Endothelial cell of umbilical vein (primary cell): ENCODE results near the gene NEO1. TPM values are rescaled to one million over a fixed set of nuclear protein-coding genes. Genes with fewer than 3 reads are reported as not detected.

Source experiments
- BruUV-seq: library from RNA; stranded (reverse); fragments of 400-500 nt; replicated peaks from 2 replicates; lab custom pipeline; 2021; lab: Mats Ljungman, UMichigan
- CTCF ChIA-PET: fragments of 300-600, 350-600 bp; sonication (Branson Sonifier 250); formaldehyde crosslinking; loops from one replicate; lab custom pipeline; 2021; ENCODE audit warnings: antibody characterized with exemption, inconsistent platforms; lab: Charles Lee
- POLR2A ChIA-PET: fragments of 300-600, 350-600 bp; sonication (Branson Sonifier 250); formaldehyde crosslinking; loops from one replicate; lab custom pipeline; 2021; ENCODE audit warnings: antibody characterized with exemption, inconsistent platforms; lab: Charles Lee
- DNase-seq: peaks from one replicate; pipeline ENCODE4 v3.0.0-alpha.2; 2011; ENCODE audit warnings: low read depth, low spot score
- FAIRE-seq: peaks from 2 replicates; lab custom pipeline; 2011; peaks lifted over from hg19 to GRCh38; lab: Jason Lieb, UNC
- H2AFZ ChIP-seq: 2 replicates; pipeline ENCODE4 v1.6.0; 2012; ENCODE audit warnings: low read depth, low read length, control low read depth, inconsistent platforms
- H3K27ac ChIP-seq: 2 replicates; pipeline ENCODE4 v1.5.1; 2011; ENCODE audit warnings: low read depth, mild to moderate bottlenecking, control low read depth, low read length, moderate library complexity; ENCODE audit not compliant: insufficient read depth
- H3K27me3 ChIP-seq, 2 experiments: 2 replicates each; pipeline versions ENCODE4 v1.6.0 to v1.6.1; 2011; ENCODE audit warnings: low read length in 2 of 2, mixed read lengths in 1 of 2; ENCODE audit not compliant: control insufficient read depth in 2 of 2, insufficient read depth in 2 of 2
- H3K36me3 ChIP-seq, 2 experiments: 2 replicates in 1 of 2; 3 replicates in 1 of 2; pipeline ENCODE4 v1.5.1; 2011; ENCODE audit warnings: low read length in 2 of 2, mild to moderate bottlenecking in 1 of 2, moderate library complexity in 1 of 2; ENCODE audit not compliant: control insufficient read depth in 2 of 2, insufficient read depth in 2 of 2; ENCODE audit errors: extremely low read depth in 1 of 2
- H3K4me1 ChIP-seq: 3 replicates; pipeline ENCODE4 v1.5.1; 2011; ENCODE audit warnings: mild to moderate bottlenecking, low read length; ENCODE audit not compliant: control insufficient read depth, insufficient read depth; ENCODE audit errors: extremely low read depth
- H3K4me2 ChIP-seq: 2 replicates; pipeline ENCODE4 v1.6.1; 2011; ENCODE audit warnings: low read length, control low read depth, mixed read lengths; ENCODE audit not compliant: insufficient read depth
- H3K4me3 ChIP-seq, 3 experiments: fragments of 200-600 bp in 1 of 3; sonication (generic), shearing (Covaris generic) in 1 of 3; replicated peaks in 1 of 3; 2 replicates each; pipeline ENCODE4 v1.5.1; 2011 to 2016; ENCODE audit warnings: control low read depth in 3 of 3, low read length in 3 of 3, mild to moderate bottlenecking in 2 of 3, inconsistent platforms in 1 of 3, low read depth in 1 of 3, moderate library complexity in 1 of 3; ENCODE audit not compliant: insufficient read depth in 1 of 3
- H3K79me2 ChIP-seq: 2 replicates; pipeline ENCODE4 v1.6.0; 2012; ENCODE audit warnings: low read length, inconsistent platforms; ENCODE audit not compliant: control insufficient read depth, insufficient read depth
- H3K9ac ChIP-seq: replicated peaks from 2 replicates; pipeline ENCODE3; 2011; ENCODE audit warnings: low read length, control low read depth; ENCODE audit not compliant: insufficient read depth; ENCODE audit errors: extremely low read depth
- H3K9me1 ChIP-seq: replicated peaks from 3 replicates; pipeline ENCODE4 v1.6.0; 2011; ENCODE audit warnings: mild to moderate bottlenecking, low read length; ENCODE audit not compliant: control insufficient read depth, insufficient read depth; ENCODE audit errors: extremely low read depth
- H3K9me3 ChIP-seq: replicated peaks from 2 replicates; pipeline ENCODE4 v1.5.1; 2012; ENCODE audit warnings: low read length, inconsistent platforms; ENCODE audit not compliant: control insufficient read depth, insufficient read depth
- H4K20me1 ChIP-seq: replicated peaks from 2 replicates; pipeline ENCODE3; 2011; ENCODE audit warnings: mild to moderate bottlenecking, low read length; ENCODE audit not compliant: control insufficient read depth, insufficient read depth; ENCODE audit errors: extremely low read depth
- EZH2 ChIP-seq: IDR thresholded peaks from 2 replicates; pipeline ENCODE4 v1.6.1; 2012; ENCODE audit warnings: borderline replicate concordance, low read depth, mild to moderate bottlenecking, moderate library complexity, low read length, inconsistent platforms; ENCODE audit not compliant: severe bottlenecking
- FOS ChIP-seq: IDR thresholded peaks from 2 replicates; pipeline ENCODE4 v1.6.1; 2011; ENCODE audit warnings: mild to moderate bottlenecking, low read length, moderate library complexity, borderline replicate concordance; ENCODE audit not compliant: insufficient read depth
- GATA2 ChIP-seq: IDR thresholded peaks from 2 replicates; pipeline ENCODE4 v1.7.0; 2011; ENCODE audit warnings: low read depth, mild to moderate bottlenecking, moderate library complexity, mixed read lengths, low read length; ENCODE audit not compliant: insufficient read length, insufficient read depth
- JUN ChIP-seq: IDR thresholded peaks from 2 replicates; pipeline ENCODE4 v1.6.1; 2011; ENCODE audit warnings: borderline replicate concordance, low read depth; ENCODE audit not compliant: insufficient read length, insufficient read depth
- MYC ChIP-seq: IDR thresholded peaks from one replicate; pipeline ENCODE4 v1.6.1; 2011; ENCODE audit warnings: mild to moderate bottlenecking, low read depth, low read length
- POLR2A ChIP-seq: IDR thresholded peaks from 2 replicates; pipeline ENCODE4 v1.6.1; 2012; ENCODE audit warnings: low read depth, mild to moderate bottlenecking, control low read depth, low read length
- POLR2AphosphoS5 ChIP-seq: IDR thresholded peaks from 2 replicates; pipeline ENCODE4 v1.6.1; 2012; ENCODE audit warnings: low read depth, mild to moderate bottlenecking, control low read depth, low read length, moderate library complexity; ENCODE audit not compliant: insufficient read depth
- dilution Hi-C: fragments of 300-500 bp; cut with MboI; formaldehyde crosslinking; loops from one replicate; pipeline ENCODE4 v1.15.0; 2019; ENCODE audit warnings: low sequenced_read_pairs; ENCODE audit not compliant: extremely low pct_ligation_motif_present
- intact Hi-C: fragments of 100-400 bp; cut with micrococcal nuclease; formaldehyde crosslinking; loops from one replicate; pipeline ENCODE4 v1.10.0; 2022
- polyA plus RNA-seq, 4 experiments: library from polyadenylated mRNA; depleted of rRNA in 3 of 4; stranded (reverse) in 3 of 4; unstranded in 1 of 4; fragments of >200 nt; gene quantifications; 2 replicates each; pipeline versions ENCODE4 v1.2.1 to v1.2.3, GENCODE V29; 2011 to 2012; ENCODE audit warnings: missing spikeins in 1 of 4
- total RNA-seq: library from RNA; stranded (reverse); gene quantifications from 2 replicates; pipeline ENCODE4 v1.2.3, GENCODE V29; 2021
- TF ChIP-seq, protein P1 (sequence below): IDR thresholded peaks from 2 replicates; pipeline ENCODE4 v1.6.1; 2011; ENCODE audit not compliant: insufficient read depth, insufficient read length
- TF ChIP-seq, protein P2 (sequence below), 2 donors: IDR thresholded peaks; 1 replicate in 1 of 2; 2 replicates in 1 of 2; pipeline ENCODE4 v1.5.1; 2011; ENCODE audit warnings: low read length in 2 of 2, mild to moderate bottlenecking in 2 of 2, moderate library complexity in 2 of 2, control low read depth in 1 of 2, inconsistent platforms in 1 of 2, low read depth in 1 of 2; ENCODE audit not compliant: insufficient read depth in 1 of 2; ENCODE audit errors: extremely low read depth in 1 of 2

Gene NEO1
- total and polyA plus RNA-seq, 2 donors (not counting 3 experiments of a cell fraction or from before 2014, with no cell fraction given) = 0.12 to 0.35 TPM

DNA sequence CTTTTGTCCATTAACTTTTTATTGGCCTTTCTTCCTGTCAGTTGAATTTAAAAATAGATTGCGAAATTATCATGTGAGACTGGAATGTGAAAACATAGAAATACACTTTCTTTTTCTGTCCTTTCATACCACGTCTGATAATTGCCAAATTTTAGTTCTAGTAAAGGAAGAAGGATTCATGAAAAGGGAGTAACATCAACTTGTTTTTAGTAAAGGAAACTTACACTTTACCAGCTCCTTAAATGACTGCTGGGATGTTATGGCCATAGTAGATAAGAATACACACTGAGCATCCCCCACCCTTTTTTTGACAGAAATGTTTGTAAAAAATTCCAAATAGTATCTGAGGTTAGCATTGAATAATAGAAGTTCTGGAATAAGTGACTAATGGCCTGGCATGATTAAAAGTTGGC, 137.9 kb downstream of the NEO1 start:
- FAIRE-seq (no peak), DNase-seq (no peak)
- POLR2A ChIA-PET = no interaction called here
- Histone ChIP-seq H3K9ac (no peak overlapping the region), H3K79me2 (no peaks in the 10 kb centered on the region), H3K36me3 (no peaks in the 10 kb centered on the region), H2AFZ (no peak overlapping the region), H3K9me1 (no peaks in the 10 kb centered on the region), H3K4me3 (no peak overlapping the region), H3K9me3 (no peaks in the 10 kb centered on the region), H4K20me1 (no peaks in the 10 kb centered on the region), H3K4me2 (no peak overlapping the region), H3K4me1 (no peaks in the 10 kb centered on the region), H3K27ac (no peak overlapping the region), H3K27me3 (peaks cover 0 to 8% of the 10 kb centered on the region in 2 experiments)
- BruUV-seq = no TSS peak
- dilution Hi-C loops = no loop called here
- TF ChIP-seq JUN (no peak), MYC (no peak), GATA2 (no peak), FOS (no peak), POLR2AphosphoS5 (no peak), POLR2A (no peak), EZH2 (no peak)
- TF ChIP-seq, protein P1, sequence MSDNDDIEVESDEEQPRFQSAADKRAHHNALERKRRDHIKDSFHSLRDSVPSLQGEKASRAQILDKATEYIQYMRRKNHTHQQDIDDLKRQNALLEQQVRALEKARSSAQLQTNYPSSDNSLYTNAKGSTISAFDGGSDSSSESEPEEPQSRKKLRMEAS = no peak
- TF ChIP-seq, protein P2, sequence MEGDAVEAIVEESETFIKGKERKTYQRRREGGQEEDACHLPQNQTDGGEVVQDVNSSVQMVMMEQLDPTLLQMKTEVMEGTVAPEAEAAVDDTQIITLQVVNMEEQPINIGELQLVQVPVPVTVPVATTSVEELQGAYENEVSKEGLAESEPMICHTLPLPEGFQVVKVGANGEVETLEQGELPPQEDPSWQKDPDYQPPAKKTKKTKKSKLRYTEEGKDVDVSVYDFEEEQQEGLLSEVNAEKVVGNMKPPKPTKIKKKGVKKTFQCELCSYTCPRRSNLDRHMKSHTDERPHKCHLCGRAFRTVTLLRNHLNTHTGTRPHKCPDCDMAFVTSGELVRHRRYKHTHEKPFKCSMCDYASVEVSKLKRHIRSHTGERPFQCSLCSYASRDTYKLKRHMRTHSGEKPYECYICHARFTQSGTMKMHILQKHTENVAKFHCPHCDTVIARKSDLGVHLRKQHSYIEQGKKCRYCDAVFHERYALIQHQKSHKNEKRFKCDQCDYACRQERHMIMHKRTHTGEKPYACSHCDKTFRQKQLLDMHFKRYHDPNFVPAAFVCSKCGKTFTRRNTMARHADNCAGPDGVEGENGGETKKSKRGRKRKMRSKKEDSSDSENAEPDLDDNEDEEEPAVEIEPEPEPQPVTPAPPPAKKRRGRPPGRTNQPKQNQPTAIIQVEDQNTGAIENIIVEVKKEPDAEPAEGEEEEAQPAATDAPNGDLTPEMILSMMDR (IDR thresholded peaks at IDR 0.05; ENCODE audit: extremely low read depth in 1 of 2, insufficient read depth in 1 of 2, low read depth in 1 of 2, low read length in 2 of 2) = no peak
- intact Hi-C loops = no loop called here
- CTCF ChIA-PET = interaction anchor here (0.8 kb wide), 1 partner anchor 51 kb away, joined by 4 read pairs; no protein-coding TSS in a partner anchor
